Right lobe of liver (tissue), 4 donors: ENCODE results near the gene CNTRL.

Experiments used
- CTCF ChIP-seq, 4 donors: fragments of 200-600 bp in 3 of 4; fragments of 450-650 bp in 1 of 4; IDR thresholded peaks; one replicate each; pipeline versions ENCODE4 v1.5.1 to v1.8.0; 2016 to 2022; ENCODE audit warnings: antibody characterized with exemption in 4 of 4, mild to moderate bottlenecking in 2 of 4
- POLR2A ChIP-seq: fragments of 450-650 bp; IDR thresholded peaks from one replicate; pipeline ENCODE4 v1.6.1; 2017; ENCODE audit warnings: antibody characterized with exemption, mild to moderate bottlenecking
- donor health status: DM: no; HTN: no; CAD: no.
- donor health status: DM: no; HTN: no; CAD: no.
- donor health status: DM: no; HTN: yes; CAD: no.

GRCh38 chr9:121160025-121160424, 85.3 kb downstream of the CNTRL start:
- TF ChIP-seq CTCF (IDR thresholded peaks at IDR 0.05) (no peak), POLR2A (no peak)
